GM23338 (cell line): ENCODE data around the gene NDE1. TPM values are rescaled to one million over a fixed set of nuclear protein-coding genes. Genes with fewer than 3 reads are reported as not detected.

Experiments
- ATAC-seq: fragments of 200-7000 bp; cut with Tn5 transposase; 3 replicates; pipeline ENCODE4 v1.9.1; 2020
- DNase-seq: peaks from one replicate; pipeline ENCODE4 v3.0.0-alpha.2; 2015; ENCODE audit warnings: low spot score
- H2AFZ ChIP-seq: fragments of 200-600 bp; sonication (generic); 2 replicates; pipeline ENCODE4 v1.8.0; 2016; ENCODE audit warnings: antibody characterized with exemption, mild to moderate bottlenecking, moderate library complexity
- H3F3A ChIP-seq: fragments of 200-600 bp; sonication (generic); replicated peaks from 2 replicates; pipeline ENCODE4 v1.8.0; 2017; ENCODE audit warnings: antibody characterized with exemption, mixed run types, low read depth
- H3K27ac ChIP-seq: fragments of 200-600 bp; sonication (generic); 2 replicates; pipeline ENCODE4 v1.6.1; 2016; ENCODE audit warnings: low read depth
- H3K27me3 ChIP-seq: fragments of 200-600 bp; sonication (generic); 2 replicates; pipeline ENCODE4 v1.8.0; 2016; ENCODE audit warnings: mild to moderate bottlenecking, mixed run types, moderate library complexity; ENCODE audit not compliant: insufficient read depth
- H3K36me3 ChIP-seq: fragments of 200-600 bp; sonication (generic); 2 replicates; pipeline ENCODE4 v1.8.0; 2016; ENCODE audit warnings: mild to moderate bottlenecking; ENCODE audit not compliant: insufficient read depth
- H3K4me1 ChIP-seq: fragments of 200-600 bp; sonication (generic); 2 replicates; pipeline ENCODE4 v1.8.0; 2016; ENCODE audit warnings: mild to moderate bottlenecking, moderate library complexity; ENCODE audit not compliant: insufficient read depth
- H3K4me2 ChIP-seq: fragments of 200-600 bp; sonication (generic); 2 replicates; pipeline ENCODE4 v1.7.1; 2017; ENCODE audit warnings: mixed run types
- H3K4me3 ChIP-seq: fragments of 200-600 bp; sonication (generic); 2 replicates; pipeline ENCODE4 v1.6.1; 2016; ENCODE audit warnings: mixed run types
- H3K79me2 ChIP-seq: fragments of 200-600 bp; sonication (generic); replicated peaks from 2 replicates; pipeline ENCODE4 v1.8.0; 2017; ENCODE audit warnings: mild to moderate bottlenecking; ENCODE audit not compliant: insufficient read depth
- H3K9me2 ChIP-seq: fragments of 200-600 bp; sonication (generic); 2 replicates; pipeline ENCODE4 v1.8.0; 2017; ENCODE audit not compliant: insufficient read depth
- H4K20me1 ChIP-seq: fragments of 200-600 bp; sonication (generic); replicated peaks from 2 replicates; pipeline ENCODE4 v1.8.0; 2017; ENCODE audit warnings: mild to moderate bottlenecking; ENCODE audit not compliant: insufficient read depth
- H3K27ac Mint-ChIP-seq: 2 replicates; pipeline ENCODE4 v1.8.0; 2020; ENCODE audit warnings: inconsistent platforms, mild to moderate bottlenecking, moderate library complexity, mixed read lengths
- H3K27me3 Mint-ChIP-seq: 3 replicates; pipeline ENCODE4 v1.8.0; 2022; ENCODE audit warnings: low read depth, mild to moderate bottlenecking, moderate library complexity, mixed read lengths, inconsistent platforms; ENCODE audit not compliant: insufficient read depth, poor library complexity
- H3K36me3 Mint-ChIP-seq: 3 replicates; pipeline ENCODE4 v1.8.0; 2021; ENCODE audit warnings: low read depth, mild to moderate bottlenecking, inconsistent platforms, moderate library complexity, mixed read lengths
- H3K4me1 Mint-ChIP-seq: 3 replicates; pipeline ENCODE4 v1.8.0; 2020; ENCODE audit warnings: mild to moderate bottlenecking, inconsistent platforms, mixed read lengths
- H3K4me3 Mint-ChIP-seq: 3 replicates; pipeline ENCODE4 v1.8.0; 2021; ENCODE audit warnings: moderate library complexity, mild to moderate bottlenecking, inconsistent platforms, mixed read lengths
- H3K9me3 Mint-ChIP-seq: 3 replicates; pipeline ENCODE4 v1.8.0; 2020; ENCODE audit warnings: moderate library complexity, mild to moderate bottlenecking, inconsistent platforms, mixed read lengths
- CREB1 ChIP-seq: fragments of 250-450 bp; sonication (Bioruptor Pico); IDR thresholded peaks from 2 replicates; pipeline ENCODE4 v1.5.0; 2020; ENCODE audit warnings: low read depth, mild to moderate bottlenecking, moderate library complexity
- CTCF ChIP-seq, 2 experiments: fragments of 200-600 bp in 1 of 2; sonication (generic) in 1 of 2; conservative IDR thresholded peaks; 2 replicates each; pipeline versions ENCODE4 v1.5.1 to v1.6.1; 2016 to 2017; ENCODE audit warnings: antibody characterized with exemption in 2 of 2, low read depth in 2 of 2, mild to moderate bottlenecking in 2 of 2, moderate library complexity in 1 of 2
- ETS1 ChIP-seq: IDR thresholded peaks from 2 replicates; pipeline ENCODE4 v1.6.1; 2016; ENCODE audit warnings: antibody characterized with exemption
- JUNB ChIP-seq: IDR thresholded peaks from one replicate; pipeline ENCODE4 v1.6.1; 2016; ENCODE audit warnings: antibody characterized with exemption; ENCODE audit not compliant: unreplicated experiment
- NANOG ChIP-seq: IDR thresholded peaks from 2 replicates; pipeline ENCODE4 v1.6.1; 2016; ENCODE audit warnings: antibody characterized with exemption, borderline replicate concordance
- STAT1 ChIP-seq: IDR thresholded peaks from one replicate; pipeline ENCODE4 v1.6.1; 2016; ENCODE audit warnings: antibody characterized with exemption; ENCODE audit not compliant: unreplicated experiment
- ZNF114 ChIP-seq: fragments of 250-450 bp; sonication (Bioruptor Pico); IDR thresholded peaks from 2 replicates; pipeline ENCODE4 v1.5.0; 2020; ENCODE audit warnings: mild to moderate bottlenecking, moderate library complexity
- ZNF331 ChIP-seq: fragments of 250-450 bp; sonication (Bioruptor Pico); IDR thresholded peaks from 2 replicates; pipeline ENCODE4 v1.5.0; 2020; ENCODE audit warnings: low read depth, mild to moderate bottlenecking, moderate library complexity
- ZNF462 ChIP-seq: fragments of 250-450 bp; sonication (Bioruptor Pico); IDR thresholded peaks from 2 replicates; pipeline ENCODE4 v1.5.0; 2020; ENCODE audit warnings: mild to moderate bottlenecking, moderate library complexity
- polyA plus RNA-seq: library from polyadenylated mRNA; unstranded; fragments of >200 nt; fragmentation: Nextera tagmentation; extraction: Ambion mirVana; gene quantifications from 2 replicates; pipeline ENCODE4 v1.2.1, GENCODE V29; 2016
- total RNA-seq: library from RNA; depleted of rRNA; stranded (reverse); fragments of >200 nt; shearing (Covaris generic); gene quantifications from 2 replicates; pipeline ENCODE4 v1.2.3, GENCODE V29; 2014

NDE1 gene
- total and polyA plus RNA-seq, 2 experiments from 2014 or later, result 13.0 to 22.9 TPM

GRCh38 chr16:15677447-15677846, 27.4 kb downstream of the NDE1 start (continued):
- no peak for TF ChIP-seq CTCF (conservative IDR thresholded peaks at IDR 0.05; ENCODE audit: low read depth in 2 of 2)
- no peak for TF ChIP-seq STAT1
- TF ChIP-seq ETS1, result no peak
- no peak for TF ChIP-seq JUNB
- no peak for TF ChIP-seq CREB1 (CRISPR knock-in tag)
- TF ChIP-seq NANOG, result no peak
- TF ChIP-seq ZNF114 (CRISPR knock-in tag), result no peak
- TF ChIP-seq ZNF331 (CRISPR knock-in tag), result no peak

- peaks cover 5% of the 10 kb centered on the region; the same call in 1 of the 2 replicates for H3K36me3 ChIP-seq
- no peaks in the 10 kb centered on the region for H3F3A ChIP-seq
- Mint-ChIP-seq H3K9me3 (no peaks in the 10 kb centered on the region), H3K27ac (peak overlapping the region; percentile 91), H3K4me3 (no peak overlapping the region), H3K36me3 (peaks cover 20% of the 10 kb centered on the region), H3K4me1 (no peaks in the 10 kb centered on the region), H3K27me3 (no peaks in the 10 kb centered on the region)
- ATAC-seq (peak; percentile 87), DNase-seq (peak; percentile 78)
- H2AFZ ChIP-seq, result no peak overlapping the region
- H3K79me2 ChIP-seq, result no peaks in the 10 kb centered on the region
- no peak overlapping the region for H3K4me2 ChIP-seq
- no peaks in the 10 kb centered on the region for H3K4me1 ChIP-seq
- no peak for TF ChIP-seq STAT1
- TF ChIP-seq CTCF (conservative IDR thresholded peaks at IDR 0.05; ENCODE audit: low read depth in 2 of 2), result peak; percentile 50 to 65
- 0 out of 2 replicates have a peak overlapping the region, but pooled peaks have one; percentile 46 for H3K27ac ChIP-seq
- no peaks in the 10 kb centered on the region for H4K20me1 ChIP-seq
- no peak overlapping the region for H3K4me3 ChIP-seq
- no peaks in the 10 kb centered on the region for H3K9me2 ChIP-seq
- H3K27me3 ChIP-seq, result no peaks in the 10 kb centered on the region
Measured at GRCh38 chr16:15682105-15682570, 32.1 kb downstream of the NDE1 start.

- H3K9me2 ChIP-seq, result no peaks in the 10 kb centered on the region
- no peak overlapping the region for H2AFZ ChIP-seq
- no peaks in the 10 kb centered on the region for H3K9me3 Mint-ChIP-seq
- no peaks in the 10 kb centered on the region for H3K4me1 ChIP-seq
- no peak overlapping the region for H3K4me3 ChIP-seq
- no peak overlapping the region for H3K27ac Mint-ChIP-seq
- no peaks in the 10 kb centered on the region for H3K79me2 ChIP-seq
- H3K27me3 ChIP-seq, result no peaks in the 10 kb centered on the region
- DNase-seq (no peak), ATAC-seq (no peak)
- no peaks in the 10 kb centered on the region for H3K36me3 ChIP-seq
- no peak overlapping the region for H3K27ac ChIP-seq
- no peaks in the 10 kb centered on the region for H3F3A ChIP-seq
- H3K27me3 Mint-ChIP-seq, result no peaks in the 10 kb centered on the region
- H3K36me3 Mint-ChIP-seq, result peaks cover 23% of the 10 kb centered on the region
- no peak overlapping the region for H3K4me2 ChIP-seq
- 0 out of 2 replicates have a peak, but pooled peaks cover 3% of the 10 kb centered on the region for H4K20me1 ChIP-seq
- H3K4me1 Mint-ChIP-seq, result no peaks in the 10 kb centered on the region
- no peak overlapping the region for H3K4me3 Mint-ChIP-seq
- TF ChIP-seq ZNF114 (CRISPR knock-in tag) (no peak), ZNF462 (CRISPR knock-in tag) (no peak)
Measured at GRCh38 chr16:15686287-15686686, 36.2 kb downstream of the NDE1 start.
